ENCODE results near the gene ZNF410. TPM values are rescaled to one million over a fixed set of nuclear protein-coding genes. Genes with fewer than 3 reads are reported as not detected.

Gene ZNF410
- total and polyA plus RNA-seq, 2 of the 13 experiments (the other 11 are each of a cell fraction or from before 2014, with no cell fraction given), result 19.2 to 44.3 TPM

- DNase-seq (ENCODE audit: low spot score) (no peak), FAIRE-seq (no peak), ATAC-seq (no peak)
- no peak overlapping the region for H2AFZ ChIP-seq (ENCODE audit: low read length)
- H3K36me3 ChIP-seq (replicated peaks in 1 of 2; ENCODE audit: control insufficient read depth in 1 of 2, insufficient read depth in 2 of 2, low read length in 2 of 2), result peaks cover 33 to 72% of the 10 kb centered on the region in 2 experiments
- in situ Hi-C loops (cut with HindIII; ENCODE audit: extremely low pct_ligation_motif_present, low pct_unique_long_range_greater_than_20kb), result no loop called here
- H3K4me1 ChIP-seq (ENCODE audit: insufficient read depth, low read length), result no peaks in the 10 kb centered on the region
- WGBS (ENCODE audit: low lambda C conversion rate), result 96% methylated on average over 4 of the region's 4 CpGs
- no peak overlapping the region for H3K4me3 ChIP-seq (replicated peaks in 1 of 3; ENCODE audit: insufficient read depth in 1 of 3, low read depth in 2 of 3, low read length in 3 of 3)
- H3K27ac ChIP-seq (ENCODE audit: extremely low read length, insufficient read depth, low read length), result no peak overlapping the region
- intact Hi-C loops (cut with micrococcal nuclease; ENCODE audit: unreplicated experiment), result no loop called here
- H3K79me2 ChIP-seq (ENCODE audit: insufficient read depth, low read length), result no peaks in the 10 kb centered on the region
- CTCF ChIA-PET (ENCODE audit: low intra/inter-chr PET ratio, low total read pairs), result no interaction called here
- no TSS peak for BruUV-seq (replicated peaks)
- POLR2A ChIA-PET, result interaction anchor here (1.4 to 1.7 kb wide), 2 partner anchors 15 to 22 kb away, joined by 3 to 4 read pairs; partner anchors contain the start of genes COQ6 and FAM161B
- no peaks in the 10 kb centered on the region for H3K9me3 ChIP-seq (ENCODE audit: low read length)
- no peak overlapping the region for H3K4me2 ChIP-seq (ENCODE audit: low read depth, low read length)
- H3K27me3 ChIP-seq (ENCODE audit: control insufficient read depth in 1 of 2, insufficient read depth in 2 of 2, low read length in 2 of 2), result no peaks in the 10 kb centered on the region
- H4K20me1 ChIP-seq (ENCODE audit: insufficient read depth, low read length), result no peaks in the 10 kb centered on the region
- no peak overlapping the region for H3K9ac ChIP-seq (ENCODE audit: insufficient read depth, low read depth, low read length)
- TF ChIP-seq TFAP4 (IDR thresholded peaks at IDR 0.05; ENCODE audit: borderline replicate concordance, low read depth) (no peak), ZBTB2 (CRISPR knock-in tag; IDR thresholded peaks at IDR 0.05; ENCODE audit: low read depth) (no peak), THAP7 (CRISPR knock-in tag; IDR thresholded peaks at IDR 0.05) (no peak), STAT5B (CRISPR knock-in tag; IDR thresholded peaks at IDR 0.05) (no peak), SNAPC5 (CRISPR knock-in tag; IDR thresholded peaks at IDR 0.05; ENCODE audit: borderline replicate concordance) (no peak), STAT6 (CRISPR knock-in tag; IDR thresholded peaks at IDR 0.05; ENCODE audit: borderline replicate concordance) (no peak), HMGXB4 (CRISPR knock-in tag; IDR thresholded peaks at IDR 0.05; ENCODE audit: borderline replicate concordance in 1 of 2, low read depth in 1 of 2) (no peak), HNF4A (CRISPR knock-in tag; IDR thresholded peaks at IDR 0.05) (no peak), ZNF670 (CRISPR knock-in tag; IDR thresholded peaks at IDR 0.05; ENCODE audit: borderline replicate concordance) (no peak), PLRG1 (conservative IDR thresholded peaks at IDR 0.05) (no peak), DR1 (CRISPR knock-in tag; IDR thresholded peaks at IDR 0.05) (no peak), NBN (conservative IDR thresholded peaks at IDR 0.05) (no peak), ZNF362 (CRISPR knock-in tag; IDR thresholded peaks at IDR 0.05; ENCODE audit: borderline replicate concordance) (no peak)
Measured at GRCh38 chr14:73965216-73965615, 78.6 kb downstream of the ZNF410 start.

All from HepG2 (cell line).